ENCODE measurements around the gene TMEM272.
"Not testable (repeated sequence)": the region's sequence is repeated elsewhere in the genome, so short reads cannot be mapped to it uniquely, and the experiment has no call there.

The TMEM272 gene

DNA sequence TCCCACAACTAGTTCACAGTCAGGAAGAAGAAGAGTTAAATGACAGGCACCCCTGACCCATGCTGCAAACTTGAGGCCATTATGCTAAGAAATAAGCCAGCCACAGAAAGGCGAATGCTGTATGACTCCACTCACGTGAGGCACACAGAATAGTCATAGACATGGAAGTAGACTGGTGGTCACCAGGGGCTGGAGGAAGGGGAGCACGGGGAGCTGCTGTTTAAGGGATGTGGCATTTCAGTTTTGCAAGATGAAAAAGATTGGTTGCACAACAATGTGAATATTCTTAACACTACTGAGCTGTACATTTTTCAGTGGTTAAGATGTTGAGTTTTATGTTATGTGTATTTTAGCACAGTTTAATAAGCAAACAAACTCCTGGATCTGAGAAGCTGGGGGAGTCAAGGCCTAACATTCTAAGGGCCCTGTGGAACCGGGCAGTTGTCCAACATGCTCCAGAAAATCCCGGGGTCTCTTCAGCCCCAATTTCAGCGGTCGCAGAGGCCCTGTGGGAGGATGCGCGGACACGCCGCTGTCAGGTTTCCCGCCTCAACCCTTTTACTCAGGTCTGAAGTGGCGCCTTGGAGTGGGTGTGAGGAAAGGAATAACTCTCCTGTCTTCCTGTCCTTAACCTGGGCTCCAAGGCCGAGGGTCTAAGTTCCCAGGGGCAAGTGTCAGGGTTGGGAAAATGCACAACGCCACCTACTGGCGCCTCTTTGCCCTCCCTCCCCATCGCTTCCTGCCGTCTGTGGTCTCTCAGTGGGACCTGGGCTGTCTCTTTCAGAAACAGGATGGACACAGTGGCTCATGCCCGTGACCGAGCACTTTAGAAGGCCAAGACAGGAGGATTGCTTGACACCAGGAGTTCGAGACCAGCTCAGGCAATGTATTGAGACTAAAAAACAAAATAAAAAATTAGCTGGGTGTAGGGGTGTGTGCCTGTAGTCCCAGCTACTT, 4.4 kb upstream of the TMEM272 start:
- peak; percentile 45 to 55 for DNase-seq

DNA sequence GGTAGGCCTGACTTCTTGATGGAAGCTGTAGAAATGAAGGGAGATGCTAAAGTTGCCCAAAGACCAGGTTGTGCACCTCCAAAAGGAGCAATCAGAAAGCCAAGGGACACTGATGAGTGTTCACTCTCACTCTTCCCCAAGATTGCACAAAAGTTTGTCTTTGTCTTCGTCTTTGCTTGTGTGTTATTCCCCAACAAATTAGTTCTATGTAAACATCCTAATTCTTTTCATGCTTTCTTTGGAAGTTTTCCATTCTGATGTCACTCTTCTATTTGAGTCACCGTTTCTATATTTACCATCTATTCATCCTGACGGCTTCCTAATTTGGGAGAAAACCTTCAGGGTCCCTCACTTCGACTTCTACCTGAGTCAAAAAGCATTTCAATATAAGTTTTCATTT, 3.7 kb upstream of the TMEM272 start:
- DNase-seq: no peak

DNA sequence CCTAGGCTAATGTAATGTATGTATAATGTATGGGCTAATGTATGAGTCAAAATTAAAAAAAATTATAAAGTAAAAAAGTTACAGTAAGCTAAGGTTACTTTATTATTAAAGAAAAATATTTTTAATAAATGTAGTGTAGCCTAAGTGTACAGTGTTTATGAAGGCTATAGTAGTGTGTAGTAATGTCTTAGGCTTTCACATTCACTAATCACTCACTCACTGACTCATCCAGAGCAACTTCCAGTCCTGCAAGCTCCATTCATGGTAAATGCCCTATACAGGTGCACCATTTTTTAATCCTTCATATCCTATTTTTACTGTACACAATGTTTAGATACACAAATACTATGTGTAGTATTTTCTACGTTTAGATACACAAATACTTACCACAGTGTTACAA, 1.8 kb upstream of the TMEM272 start:
- no peak for DNase-seq

DNA sequence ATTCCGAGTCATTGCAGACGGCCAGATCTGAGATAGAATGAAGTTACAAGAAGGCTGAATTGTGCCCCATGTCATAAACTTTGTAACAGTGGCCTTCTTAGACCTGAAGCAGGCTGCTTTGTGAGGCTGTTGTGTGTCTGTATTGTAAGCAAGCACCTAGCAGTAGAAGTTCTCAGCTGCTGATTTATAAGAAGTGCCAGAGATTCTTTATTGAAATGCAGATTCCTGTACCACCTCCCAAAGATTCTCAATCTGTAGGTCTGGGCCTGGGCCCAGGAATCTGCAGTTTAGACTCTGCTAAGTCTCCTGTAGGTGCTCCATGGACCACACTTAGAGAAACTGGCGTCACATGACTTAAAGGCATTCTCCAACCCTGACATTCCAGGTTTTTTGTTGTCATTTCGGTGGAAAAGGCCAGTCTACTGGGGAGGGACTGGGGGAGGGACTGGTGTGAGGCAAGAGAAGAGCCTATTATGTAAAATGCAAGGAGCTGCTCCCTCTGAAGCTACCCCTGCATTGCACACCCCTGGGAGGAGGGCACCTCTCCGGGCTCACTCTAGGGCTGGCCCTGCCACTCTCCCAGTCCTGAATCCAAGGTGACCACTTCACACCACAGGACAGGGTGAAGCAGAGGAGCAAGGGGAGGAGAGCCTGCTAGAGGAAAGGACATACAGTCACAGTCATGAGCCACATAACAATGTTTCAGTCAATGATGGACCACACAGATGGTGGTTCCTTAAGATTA, 769 bp upstream of the TMEM272 start:
- DNase-seq: no peak

DNA sequence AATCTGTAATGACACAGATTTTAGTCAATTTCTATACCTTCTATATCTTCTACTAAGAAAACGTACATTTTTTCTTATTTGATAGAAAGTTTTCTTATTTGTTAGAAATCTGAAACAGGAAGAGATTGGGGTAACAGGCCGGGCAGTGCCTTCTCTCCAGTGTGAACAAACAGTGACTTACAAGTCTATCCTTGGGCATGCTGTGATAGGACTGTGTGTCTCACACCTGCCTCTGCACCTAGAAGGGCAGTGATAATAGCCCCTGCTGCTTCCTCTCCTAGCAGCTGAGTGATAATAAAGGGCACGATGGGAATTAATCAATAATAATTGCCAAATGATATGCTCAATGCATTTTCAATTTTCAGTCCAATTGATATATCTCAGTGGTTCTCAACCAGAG, 1.4 kb downstream of the TMEM272 start:
- no peak for DNase-seq

DNA sequence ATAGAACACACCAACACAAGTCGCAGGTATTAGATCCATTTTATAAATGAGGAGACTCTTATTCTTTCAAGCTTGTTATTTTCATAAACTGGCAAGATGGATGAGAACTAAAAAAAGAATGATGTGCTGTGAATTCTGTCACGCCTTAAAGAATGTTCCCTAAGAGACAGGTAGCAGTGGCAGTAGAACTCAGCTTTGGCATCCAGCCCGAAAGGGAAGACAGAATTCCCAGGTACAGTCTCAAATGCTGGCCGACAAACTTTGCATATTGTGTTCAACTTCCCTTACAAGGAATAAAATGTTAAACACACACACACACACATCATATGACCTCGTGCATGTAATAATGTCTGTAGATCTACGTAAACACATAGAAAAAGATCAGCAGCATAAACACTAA, 3.2 kb downstream of the TMEM272 start:
- no peak for DNase-seq

DNA sequence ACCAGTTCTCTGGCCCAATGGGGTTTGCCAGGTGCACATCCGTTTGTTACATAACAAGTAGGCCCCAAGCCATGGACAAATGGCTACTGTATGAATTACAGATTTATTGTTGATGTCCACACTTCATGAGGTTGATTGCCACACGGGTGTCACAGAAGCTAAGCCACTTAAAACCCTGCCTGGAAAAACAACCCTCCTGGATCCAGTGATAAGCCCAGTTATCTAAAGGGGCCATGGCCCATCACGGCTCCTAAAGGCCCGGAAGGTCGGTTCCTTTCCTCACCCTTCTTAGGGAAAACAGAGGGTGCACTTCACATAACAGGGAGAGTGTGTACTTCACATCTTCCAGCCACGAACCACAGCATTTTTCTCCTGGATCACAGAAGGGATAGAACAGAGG, 4.1 kb downstream of the TMEM272 start:
- DNase-seq: no peak

DNA sequence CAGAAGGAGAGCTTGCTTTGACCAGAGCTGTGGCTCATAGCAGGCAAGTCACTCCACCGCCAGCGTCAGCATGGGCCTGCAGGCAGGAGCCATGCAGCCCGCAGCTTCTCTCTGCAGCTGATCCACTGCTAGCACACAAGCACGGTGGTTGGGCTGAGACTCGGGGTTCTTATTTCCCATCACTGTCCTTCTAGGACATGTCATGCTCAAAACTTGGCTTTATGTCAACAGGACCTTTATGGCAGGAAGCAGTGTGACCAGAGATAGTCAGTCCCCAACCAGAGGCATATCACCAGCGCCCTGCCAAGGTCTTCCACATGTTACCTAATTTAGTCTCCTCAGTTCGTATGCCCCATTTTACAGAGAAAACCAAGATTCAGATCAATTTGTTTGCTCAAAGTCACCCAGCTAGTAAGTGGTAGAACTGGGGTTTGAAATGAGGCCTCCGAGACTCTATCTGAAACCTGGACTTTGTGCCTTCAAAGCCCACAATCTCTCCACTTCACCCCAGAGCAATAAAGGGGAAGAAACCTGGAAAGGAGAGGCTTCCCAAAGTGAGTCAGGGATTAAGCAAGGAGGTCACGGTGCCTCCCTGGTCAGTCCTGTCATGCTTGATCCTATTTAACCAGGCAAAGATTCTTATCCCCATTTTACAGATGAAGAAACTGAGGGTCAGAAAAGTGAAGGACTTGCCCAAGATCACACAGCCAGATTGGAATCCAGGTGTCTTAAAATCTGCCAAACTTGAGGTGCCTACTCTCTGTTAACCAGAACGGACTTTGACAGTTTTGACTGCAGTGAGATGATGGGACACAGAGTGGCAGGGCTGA, 5.1 kb downstream of the TMEM272 start:
- no peak for DNase-seq

DNA sequence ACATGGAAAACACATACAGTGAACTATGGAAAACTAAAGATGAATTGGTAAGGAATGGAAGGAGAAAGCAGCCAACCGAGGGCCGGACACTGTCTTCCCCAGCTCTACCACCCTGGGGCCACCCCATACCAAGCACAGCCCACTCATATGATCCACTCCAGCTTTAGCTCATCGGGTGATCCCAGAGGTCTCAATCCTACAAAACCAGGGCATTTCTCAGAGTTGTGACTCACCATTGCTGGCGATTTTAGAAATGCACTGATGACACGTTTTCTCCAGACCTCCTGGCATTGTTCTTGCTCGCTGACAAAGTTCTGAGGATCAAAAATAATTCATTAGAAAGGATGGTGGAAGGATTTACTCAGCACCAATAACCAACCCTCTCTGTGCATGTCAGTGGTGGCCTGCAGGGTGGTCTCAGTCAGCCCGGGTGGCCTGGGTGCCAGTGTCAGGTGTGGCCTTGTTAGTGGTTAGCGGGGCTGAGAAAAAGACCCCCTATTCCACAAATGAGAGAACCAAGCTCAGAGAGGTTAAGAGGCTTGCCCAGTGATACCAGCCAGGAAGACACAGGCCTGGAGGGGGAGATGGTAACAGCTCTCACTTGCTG, 6.6 kb downstream of the TMEM272 start:
- DNase-seq: no peak

DNA sequence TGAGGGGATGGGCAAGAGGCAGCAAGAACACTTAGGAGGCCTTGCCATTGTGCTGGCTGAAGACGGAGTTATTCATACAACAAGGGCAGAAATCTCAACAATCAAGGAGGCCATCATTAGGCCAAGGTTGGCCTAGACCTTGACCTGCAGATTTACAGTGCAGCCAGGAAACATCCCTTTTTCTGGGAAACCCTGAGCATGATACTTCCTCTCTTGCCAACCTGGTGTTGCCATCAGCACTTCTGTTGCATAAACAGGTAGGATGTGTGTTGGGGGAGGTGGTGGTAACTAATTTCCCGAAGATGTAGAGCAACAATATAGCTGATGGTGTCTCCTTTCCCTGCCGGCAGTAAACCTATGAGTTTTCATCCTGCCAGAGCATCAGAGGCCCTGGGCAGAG, 8.0 kb downstream of the TMEM272 start:
- no peak for DNase-seq

DNA sequence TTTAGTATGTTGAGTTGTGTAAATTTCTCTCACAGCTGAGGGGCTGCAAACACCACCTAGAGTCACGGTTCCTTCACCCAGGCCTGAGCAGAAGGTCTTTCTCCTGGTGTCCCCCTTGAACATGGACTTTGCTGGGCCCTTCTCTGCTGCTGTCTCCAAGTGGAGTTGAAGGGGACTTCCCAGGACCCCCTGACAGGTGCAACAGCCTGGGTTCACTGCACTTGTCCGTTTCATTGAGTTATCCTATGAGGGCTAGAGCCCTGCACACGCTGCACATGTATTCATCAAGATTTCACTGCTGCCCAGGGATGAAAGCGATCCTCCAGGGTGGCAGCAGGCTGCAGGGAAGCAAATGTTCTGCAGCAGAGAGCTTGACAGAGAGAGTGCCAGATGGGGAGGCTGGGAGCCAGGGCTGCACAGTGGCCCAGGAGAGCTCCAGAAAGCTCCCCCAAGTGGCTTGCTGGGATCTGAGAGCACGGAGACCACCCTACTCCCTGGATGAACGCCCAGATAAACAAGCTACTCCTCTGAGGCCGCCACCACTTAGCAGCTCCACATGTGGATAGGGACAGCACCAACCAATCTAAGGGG, 10.3 kb downstream of the TMEM272 start:
- no peak for DNase-seq

DNA sequence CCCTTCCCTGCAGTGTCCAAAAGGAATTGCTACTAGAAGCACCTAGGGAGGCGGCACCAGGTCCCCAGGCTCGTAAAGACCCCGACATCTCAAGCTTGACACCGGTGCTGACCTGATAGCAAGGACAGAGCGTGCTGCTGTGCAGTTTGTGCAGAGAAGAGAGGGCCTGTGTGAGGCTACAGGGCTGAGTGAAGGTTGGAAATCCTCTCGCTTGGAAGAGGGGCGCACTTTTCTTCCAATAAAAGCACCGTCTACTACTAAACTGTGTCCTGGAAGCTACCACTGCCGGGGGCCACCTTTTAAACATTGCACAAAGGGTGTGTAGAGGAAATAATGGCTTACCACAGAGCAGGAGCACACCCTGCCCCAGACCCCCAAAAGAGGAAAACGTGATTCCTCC, 11.0 kb downstream of the TMEM272 start:
- DNase-seq: no peak

DNA sequence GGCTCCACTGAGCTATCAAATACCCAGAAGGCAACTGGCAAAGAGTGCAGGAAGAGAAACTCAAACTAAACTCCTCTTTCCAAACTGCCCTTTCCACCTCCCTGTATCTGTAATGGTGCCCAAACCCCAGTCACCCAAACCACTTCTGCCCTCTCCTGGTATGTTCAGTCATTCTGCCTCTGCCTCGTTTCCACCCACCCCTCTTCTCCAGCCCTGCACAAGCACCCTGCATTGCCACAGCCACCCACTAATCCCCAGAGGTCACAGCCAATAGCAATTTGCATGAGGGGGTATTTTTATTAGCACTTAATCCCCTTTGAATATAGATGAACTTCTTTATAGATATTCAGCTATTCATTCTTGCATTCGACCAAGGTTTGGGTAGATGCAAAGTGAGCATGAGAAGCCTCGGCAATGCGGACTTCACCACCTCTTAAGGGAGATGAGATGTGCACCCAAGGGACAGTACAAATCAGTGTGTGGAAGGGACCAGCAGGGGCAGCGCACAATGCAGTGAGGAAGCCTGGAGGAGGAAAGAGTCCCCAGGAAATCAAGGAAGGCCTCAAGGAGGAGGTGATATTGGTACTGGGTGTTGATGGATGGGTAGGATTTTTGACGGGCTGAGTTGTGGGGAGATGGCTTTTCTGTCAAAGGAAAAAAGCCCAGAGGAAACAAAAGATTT, 12.4 kb downstream of the TMEM272 start:
- DNase-seq: peak in 1 of 2 donors; percentile 65

DNA sequence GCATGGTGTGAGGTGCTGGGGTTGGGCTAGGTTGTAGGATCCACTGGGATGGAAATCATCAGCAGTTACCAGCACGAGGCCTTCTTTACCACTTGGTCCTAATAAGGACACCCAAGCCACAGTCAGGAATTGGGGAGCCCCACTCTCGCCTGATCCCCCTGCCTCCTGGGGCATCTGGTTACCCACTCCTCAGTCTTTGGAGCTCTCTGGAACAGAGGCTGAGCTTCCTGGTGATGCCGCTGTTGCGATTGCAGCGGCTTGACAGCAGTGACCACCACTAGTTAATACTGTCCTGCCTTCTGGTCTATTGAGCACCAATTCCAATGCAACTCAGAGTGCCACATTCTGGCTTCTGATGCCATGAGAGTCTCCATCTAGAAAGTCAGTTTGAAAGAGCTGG, 13.5 kb downstream of the TMEM272 start:
- DNase-seq: no peak

DNA sequence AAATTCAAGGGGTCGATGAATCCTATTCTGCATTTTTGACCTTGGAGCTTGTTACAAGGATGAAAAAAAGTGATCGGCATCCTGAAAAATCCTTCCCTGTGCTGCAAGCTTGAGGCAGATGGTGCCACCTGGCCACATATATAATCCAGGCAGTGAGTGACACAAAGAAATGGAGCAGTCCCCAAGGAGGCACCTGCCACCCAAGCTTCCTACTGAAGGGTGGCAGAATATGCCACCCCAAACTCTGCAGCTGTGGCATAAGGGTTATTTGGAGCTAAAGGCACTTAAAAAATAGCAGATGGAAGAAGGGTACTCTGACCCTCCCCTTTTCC, 15.4 kb downstream of the TMEM272 start:
- no peak for DNase-seq

DNA sequence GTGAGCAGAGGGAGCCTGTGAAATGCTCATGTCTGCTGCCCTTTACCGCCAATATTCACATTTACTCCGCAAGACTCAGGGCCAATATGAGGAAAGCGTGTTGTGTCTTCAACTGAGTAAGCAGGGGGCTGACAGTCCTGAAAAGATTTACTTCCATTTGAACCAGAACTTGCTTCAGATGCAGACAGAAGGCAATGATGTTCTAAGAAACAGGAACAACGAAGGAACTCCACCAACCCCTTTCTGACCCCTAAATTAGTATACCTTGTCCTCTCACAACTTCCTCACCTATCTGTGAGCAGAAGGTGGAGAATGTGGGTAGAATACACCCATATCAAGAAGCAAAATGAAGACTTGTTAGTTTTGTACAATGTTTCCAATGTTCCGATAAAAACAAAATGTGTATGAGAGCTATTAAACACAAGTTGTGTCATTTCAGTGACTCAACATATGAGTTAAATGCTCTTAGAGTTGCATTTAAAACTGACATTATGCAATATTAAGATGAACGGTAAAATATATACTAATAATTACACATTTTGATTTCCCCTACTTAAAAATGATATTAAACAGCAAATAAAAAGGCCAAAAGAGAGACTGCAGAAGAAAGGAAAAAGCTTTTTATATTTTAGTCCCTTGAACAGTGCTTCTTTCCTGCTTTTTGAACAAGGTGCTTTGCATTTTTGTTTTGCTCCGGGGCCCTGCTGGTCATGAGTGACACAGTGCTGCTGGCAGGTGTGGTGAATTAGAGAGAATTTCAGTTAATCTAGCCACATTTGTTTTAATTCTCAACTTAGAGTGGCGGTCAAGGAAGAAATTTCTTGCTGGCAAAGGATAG, 16.0 kb downstream of the TMEM272 start:
- DNase-seq: no peak

DNA sequence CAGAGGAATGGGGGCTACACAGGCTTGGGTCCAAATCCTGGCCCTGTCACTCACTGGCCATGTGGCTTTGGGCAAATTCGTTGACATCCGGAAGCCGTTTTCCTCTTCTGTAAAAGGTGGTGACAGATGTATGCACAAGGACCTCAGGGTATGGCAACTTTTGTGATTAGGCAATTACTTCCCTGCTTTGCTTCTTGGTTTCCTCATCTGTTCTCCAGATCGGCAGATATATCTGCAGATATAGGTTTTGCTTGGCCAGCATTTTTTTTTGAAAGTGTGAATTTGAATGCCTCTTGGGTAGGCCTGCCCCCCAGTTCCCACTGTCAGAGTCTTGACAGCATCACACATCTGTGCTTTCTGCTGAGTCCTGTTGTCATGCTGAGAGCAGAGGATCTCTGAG, 17.7 kb downstream of the TMEM272 start:
- DNase-seq: no peak

DNA sequence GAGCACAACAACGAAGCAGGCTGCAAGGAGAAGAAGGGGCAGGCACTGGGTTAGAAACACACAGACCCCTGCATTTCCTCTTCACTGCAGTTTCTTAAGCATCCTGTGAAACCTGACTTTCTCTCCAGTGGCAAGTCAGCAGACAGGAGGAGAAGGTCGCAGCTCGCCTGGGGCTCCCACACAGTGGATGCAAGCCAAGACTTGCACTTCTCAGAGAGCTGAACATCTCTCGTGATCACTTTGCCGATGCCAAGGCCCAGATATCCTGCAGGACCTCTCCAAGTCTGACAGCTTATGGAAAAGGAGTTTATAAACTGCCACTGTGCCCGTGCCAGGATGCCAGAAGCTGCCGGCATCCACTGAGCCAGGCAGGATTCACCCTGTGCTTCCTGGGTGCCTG, 18.4 kb downstream of the TMEM272 start:
- no peak for DNase-seq

DNA sequence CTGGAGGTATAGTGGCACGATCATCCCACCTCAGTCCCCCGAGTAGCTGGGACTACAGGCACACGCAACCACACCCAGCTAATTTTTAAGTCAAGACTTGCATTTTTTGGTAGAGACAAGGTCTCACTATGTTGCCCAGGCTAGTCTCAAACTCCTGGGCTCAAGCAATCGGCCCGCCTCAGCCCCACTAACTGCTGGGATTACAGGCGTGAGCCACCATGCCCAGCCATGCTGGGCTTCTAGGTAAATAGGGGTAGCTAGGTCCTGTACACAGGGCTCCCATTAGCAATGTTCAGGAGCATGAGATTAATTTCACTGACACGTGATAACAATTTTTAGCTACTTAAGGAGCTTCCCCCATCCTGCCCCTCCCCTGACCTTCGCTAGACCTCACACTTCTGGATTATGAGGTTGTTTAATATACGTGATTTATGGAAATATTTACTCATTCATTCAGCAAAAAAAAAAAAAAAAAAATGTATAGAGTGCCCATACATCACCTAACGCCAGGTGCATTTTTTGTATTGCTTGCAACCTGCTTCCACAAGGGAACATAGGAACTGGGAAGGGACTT, 19.2 kb downstream of the TMEM272 start:
- DNase-seq: no peak

DNA sequence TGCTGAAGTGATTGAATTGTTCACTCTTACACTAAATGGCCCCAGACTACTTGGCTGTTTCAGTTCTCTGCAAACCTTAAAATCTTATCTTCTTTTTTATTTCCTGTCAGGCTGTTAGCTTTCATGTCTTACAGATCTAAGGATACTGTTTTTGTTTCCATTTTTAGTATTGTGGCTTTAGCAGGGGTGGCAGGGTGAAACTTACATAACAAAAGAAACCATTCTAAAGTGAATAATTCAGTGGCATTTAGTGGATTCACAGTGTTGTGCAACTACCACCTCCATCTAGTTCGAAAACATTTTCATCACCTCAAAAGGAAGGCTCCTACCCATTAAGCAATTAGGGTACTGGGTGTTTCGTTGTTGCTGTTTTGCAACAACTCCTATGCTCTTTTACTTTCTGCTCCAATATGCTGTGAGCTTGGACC, 19.8 kb downstream of the TMEM272 start:
- no peak for DNase-seq

DNA sequence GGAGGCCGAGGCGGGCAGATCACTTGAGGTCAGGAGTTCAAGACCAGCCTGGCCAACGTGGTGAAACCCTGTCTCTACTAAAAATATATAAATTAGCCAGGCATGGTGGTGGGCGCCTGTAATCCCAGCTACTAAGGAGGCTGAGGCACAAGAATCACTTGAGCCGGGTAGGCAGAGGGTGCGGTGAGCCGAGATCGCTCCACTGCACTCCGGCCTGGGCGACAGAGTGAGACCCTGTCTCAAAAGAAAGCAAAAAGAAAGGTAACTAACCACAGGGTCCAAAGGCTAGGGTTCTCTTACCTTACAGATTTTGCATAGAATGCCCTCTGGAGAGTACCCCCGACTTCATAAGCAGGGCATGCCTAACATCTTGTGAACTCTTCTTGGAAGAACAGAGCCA, 20.3 kb downstream of the TMEM272 start:
- DNase-seq: not testable (repeated sequence)
